Activated CD4-positive, alpha-beta T cell treated with anti-CD3 and anti-CD28 coated beads, Interleukin-2, Interleukin-4, amounts not matched to agents 100 ng/mL and 50 ng/mL, durations not matched to agents 16 hours and 8 hours (primary cell): ENCODE results near the gene NDE1.
"Not testable (repeated sequence)": the region's sequence is repeated elsewhere in the genome, so short reads cannot be mapped to it uniquely, and the experiment has no call there.

Source experiments
- DNase-seq: peaks from one replicate; pipeline ENCODE4 v3.0.0-alpha.2; 2020; ENCODE audit warnings: low spot score

Gene NDE1

GRCh38 chr16:15621456-15621855 lies 28.6 kb upstream of the NDE1 start:
- no peak for DNase-seq

GRCh38 chr16:15621889-15622288 lies 28.2 kb upstream of the NDE1 start:
- no peak for DNase-seq

- DNase-seq = no peak
Measured at GRCh38 chr16:15631730-15632409, 18.2 kb upstream of the NDE1 start.

GRCh38 chr16:15635926-15636325 lies 14.1 kb upstream of the NDE1 start:
- no peak for DNase-seq

GRCh38 chr16:15636392-15636873 lies 13.6 kb upstream of the NDE1 start:
- DNase-seq = peak; percentile 34

GRCh38 chr16:15639061-15639568 lies 10.9 kb upstream of the NDE1 start:
- DNase-seq = peak; percentile 42

- no peak for DNase-seq
Measured at GRCh38 chr16:15640966-15641365, 9.1 kb upstream of the NDE1 start.

GRCh38 chr16:15641753-15642556 lies 8.1 kb upstream of the NDE1 start:
- no peak for DNase-seq

- peak; percentile 74 for DNase-seq
Measured at GRCh38 chr16:15642557-15643047, 7.4 kb upstream of the NDE1 start.

- peak; percentile 98 for DNase-seq
Measured at GRCh38 chr16:15643048-15643945, 6.7 kb upstream of the NDE1 start, which contains the start of gene MARF1. MARF1 (minus strand) TSS chr16:15643154; CDS start chr16:15639233, 3,921 bp downstream.

GRCh38 chr16:15643946-15644250 lies 6.1 kb upstream of the NDE1 start:
- no peak for DNase-seq

- DNase-seq = no peak
Measured at GRCh38 chr16:15644267-15644961, 5.6 kb upstream of the NDE1 start.

- DNase-seq = peak; percentile 33
Measured at GRCh38 chr16:15644962-15645465, 5.0 kb upstream of the NDE1 start.

GRCh38 chr16:15646557-15647293 lies 3.3 kb upstream of the NDE1 start:
- not testable (repeated sequence) for DNase-seq

- DNase-seq = no peak
Measured at GRCh38 chr16:15647294-15648014, 2.6 kb upstream of the NDE1 start.

GRCh38 chr16:15648135-15648730 lies 1.8 kb upstream of the NDE1 start:
- no peak for DNase-seq

- DNase-seq = not testable (repeated sequence)
Measured at GRCh38 chr16:15649311-15649710, 734 bp upstream of the NDE1 start.

- no peak for DNase-seq
Measured at GRCh38 chr16:15649727-15650018, 372 bp upstream of the NDE1 start.

- peak; percentile 49 for DNase-seq
Measured at GRCh38 chr16:15650698-15651171, 690 bp downstream of the NDE1 start.
